ENCODE data around the gene PCOLCE2. TPM values are rescaled to one million over a fixed set of nuclear protein-coding genes. Genes with fewer than 3 reads are reported as not detected.
A peak's percentile ranks its signal among the peaks of the same experiment; 100 is the strongest.

PCOLCE2 gene
- total and polyA plus RNA-seq, 2 donors (not counting 1 experiment from before 2014, with no cell fraction given): 4.8 to 26.3 TPM

DNA sequence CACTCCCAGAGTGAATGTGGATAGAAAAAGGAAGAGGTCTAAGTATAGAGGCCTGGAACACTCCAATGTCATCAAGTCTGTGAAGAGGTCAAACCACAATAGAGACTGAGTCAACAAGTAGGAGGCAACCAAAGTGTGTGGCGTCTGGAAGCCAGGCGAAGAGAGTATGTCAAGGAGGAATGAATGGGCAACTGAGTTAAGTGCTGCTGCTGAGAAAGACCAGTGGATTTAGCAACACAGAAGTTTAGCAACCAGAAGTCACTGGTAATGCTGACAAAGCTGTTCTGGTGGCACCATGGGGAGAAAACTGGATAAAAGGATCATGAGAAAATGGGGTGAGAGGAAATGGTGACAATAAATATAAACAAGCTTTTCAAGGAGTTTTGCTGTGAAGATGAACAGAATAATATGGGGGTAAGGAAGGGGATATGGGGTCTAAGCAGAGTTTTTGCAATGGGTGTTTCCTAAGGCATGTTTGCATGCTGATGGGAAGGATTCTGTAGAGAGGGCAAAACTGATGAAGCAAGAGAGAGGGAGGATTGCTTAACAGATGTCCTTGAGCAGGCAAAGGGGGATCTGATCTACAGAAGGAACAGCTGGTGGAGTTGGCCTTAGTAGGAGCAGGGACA, 38.4 kb downstream of the PCOLCE2 start:
- Histone ChIP-seq H3K27ac (ENCODE audit: insufficient read depth, low read length) (no peak overlapping the region), H3K9me3 (ENCODE audit: control insufficient read depth, insufficient read depth, low read depth, low read length) (no peaks in the 10 kb centered on the region), H4K20me1 (ENCODE audit: control insufficient read depth, extremely low read depth, insufficient read depth, low read length) (no peaks in the 10 kb centered on the region), H2AFZ (ENCODE audit: low read length) (no peak overlapping the region), H3K4me3 (replicated peaks in 1 of 4; ENCODE audit: control extremely low read depth in 1 of 4, insufficient read depth in 1 of 4, low read depth in 3 of 4, low read length in 4 of 4) (no peak overlapping the region), H3K27me3 (ENCODE audit: control insufficient read depth, insufficient read depth, low read length) (no peaks in the 10 kb centered on the region), H3K4me2 (ENCODE audit: extremely low read depth, insufficient read depth, low read length) (no peak overlapping the region), H3K36me3 (ENCODE audit: control insufficient read depth, insufficient read depth, low read length) (no peaks in the 10 kb centered on the region), H3K4me1 (ENCODE audit: control insufficient read depth, extremely low read depth, insufficient read depth, low read length) (no peaks in the 10 kb centered on the region), H3K79me2 (ENCODE audit: control insufficient read depth, insufficient read depth, low read length) (no peaks in the 10 kb centered on the region), H3K9ac (ENCODE audit: insufficient read depth, low read length) (no peak overlapping the region)
- DNase-seq (ENCODE audit: low read depth in 2 of 2): peak; percentile 91 to 97
- TF ChIP-seq, protein P1, sequence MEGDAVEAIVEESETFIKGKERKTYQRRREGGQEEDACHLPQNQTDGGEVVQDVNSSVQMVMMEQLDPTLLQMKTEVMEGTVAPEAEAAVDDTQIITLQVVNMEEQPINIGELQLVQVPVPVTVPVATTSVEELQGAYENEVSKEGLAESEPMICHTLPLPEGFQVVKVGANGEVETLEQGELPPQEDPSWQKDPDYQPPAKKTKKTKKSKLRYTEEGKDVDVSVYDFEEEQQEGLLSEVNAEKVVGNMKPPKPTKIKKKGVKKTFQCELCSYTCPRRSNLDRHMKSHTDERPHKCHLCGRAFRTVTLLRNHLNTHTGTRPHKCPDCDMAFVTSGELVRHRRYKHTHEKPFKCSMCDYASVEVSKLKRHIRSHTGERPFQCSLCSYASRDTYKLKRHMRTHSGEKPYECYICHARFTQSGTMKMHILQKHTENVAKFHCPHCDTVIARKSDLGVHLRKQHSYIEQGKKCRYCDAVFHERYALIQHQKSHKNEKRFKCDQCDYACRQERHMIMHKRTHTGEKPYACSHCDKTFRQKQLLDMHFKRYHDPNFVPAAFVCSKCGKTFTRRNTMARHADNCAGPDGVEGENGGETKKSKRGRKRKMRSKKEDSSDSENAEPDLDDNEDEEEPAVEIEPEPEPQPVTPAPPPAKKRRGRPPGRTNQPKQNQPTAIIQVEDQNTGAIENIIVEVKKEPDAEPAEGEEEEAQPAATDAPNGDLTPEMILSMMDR (conservative IDR thresholded peaks at IDR 0.05 in 1 of 2, IDR thresholded peaks at IDR 0.05 in 1 of 2; ENCODE audit: low read depth in 1 of 2, low read length in 2 of 2): no peak
- TF ChIP-seq EZH2 (IDR thresholded peaks at IDR 0.05; ENCODE audit: low read length, missing control alignments): no peak

DNA sequence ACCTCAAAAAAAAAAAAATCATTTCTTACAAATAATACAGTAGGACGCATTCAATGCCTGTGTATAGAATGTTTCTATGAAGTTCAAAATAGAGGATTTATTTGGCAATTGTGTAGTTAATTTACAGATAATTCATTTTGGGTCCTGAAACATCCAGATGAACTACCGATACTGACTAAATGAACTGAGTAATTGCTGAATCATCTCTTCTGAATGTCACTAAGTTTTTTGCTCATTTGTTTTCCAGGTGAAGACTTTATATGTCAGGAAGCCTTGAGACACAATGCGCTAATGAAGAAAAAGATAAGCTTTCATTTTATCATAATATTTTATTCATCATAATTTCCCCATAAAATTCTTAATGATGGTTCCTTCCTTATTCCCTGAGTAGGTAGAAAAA, 39.7 kb downstream of the PCOLCE2 start:
- H3K9ac ChIP-seq (ENCODE audit: insufficient read depth, low read length): no peak overlapping the region
- H3K27ac ChIP-seq (ENCODE audit: insufficient read depth, low read length): no peak overlapping the region
- no peak for DNase-seq (ENCODE audit: low read depth in 2 of 2)
- H3K9me3 ChIP-seq (ENCODE audit: control insufficient read depth, insufficient read depth, low read depth, low read length): no peaks in the 10 kb centered on the region
- no peaks in the 10 kb centered on the region for H3K4me1 ChIP-seq (ENCODE audit: control insufficient read depth, extremely low read depth, insufficient read depth, low read length)
- TF ChIP-seq, protein P1 (conservative IDR thresholded peaks at IDR 0.05 in 1 of 2, IDR thresholded peaks at IDR 0.05 in 1 of 2; ENCODE audit: low read depth in 1 of 2, low read length in 2 of 2): no peak
- TF ChIP-seq EZH2 (IDR thresholded peaks at IDR 0.05; ENCODE audit: low read length, missing control alignments): no peak
- no peak overlapping the region for H3K4me3 ChIP-seq (replicated peaks in 1 of 4; ENCODE audit: control extremely low read depth in 1 of 4, insufficient read depth in 1 of 4, low read depth in 3 of 4, low read length in 4 of 4)
- H3K4me2 ChIP-seq (ENCODE audit: extremely low read depth, insufficient read depth, low read length): no peak overlapping the region
- H3K79me2 ChIP-seq (ENCODE audit: control insufficient read depth, insufficient read depth, low read length): no peaks in the 10 kb centered on the region
- no peak overlapping the region for H2AFZ ChIP-seq (ENCODE audit: low read length)
- no peaks in the 10 kb centered on the region for H3K36me3 ChIP-seq (ENCODE audit: control insufficient read depth, insufficient read depth, low read length)
- H4K20me1 ChIP-seq (ENCODE audit: control insufficient read depth, extremely low read depth, insufficient read depth, low read length): no peaks in the 10 kb centered on the region
- no peaks in the 10 kb centered on the region for H3K27me3 ChIP-seq (ENCODE audit: control insufficient read depth, insufficient read depth, low read length)

DNA sequence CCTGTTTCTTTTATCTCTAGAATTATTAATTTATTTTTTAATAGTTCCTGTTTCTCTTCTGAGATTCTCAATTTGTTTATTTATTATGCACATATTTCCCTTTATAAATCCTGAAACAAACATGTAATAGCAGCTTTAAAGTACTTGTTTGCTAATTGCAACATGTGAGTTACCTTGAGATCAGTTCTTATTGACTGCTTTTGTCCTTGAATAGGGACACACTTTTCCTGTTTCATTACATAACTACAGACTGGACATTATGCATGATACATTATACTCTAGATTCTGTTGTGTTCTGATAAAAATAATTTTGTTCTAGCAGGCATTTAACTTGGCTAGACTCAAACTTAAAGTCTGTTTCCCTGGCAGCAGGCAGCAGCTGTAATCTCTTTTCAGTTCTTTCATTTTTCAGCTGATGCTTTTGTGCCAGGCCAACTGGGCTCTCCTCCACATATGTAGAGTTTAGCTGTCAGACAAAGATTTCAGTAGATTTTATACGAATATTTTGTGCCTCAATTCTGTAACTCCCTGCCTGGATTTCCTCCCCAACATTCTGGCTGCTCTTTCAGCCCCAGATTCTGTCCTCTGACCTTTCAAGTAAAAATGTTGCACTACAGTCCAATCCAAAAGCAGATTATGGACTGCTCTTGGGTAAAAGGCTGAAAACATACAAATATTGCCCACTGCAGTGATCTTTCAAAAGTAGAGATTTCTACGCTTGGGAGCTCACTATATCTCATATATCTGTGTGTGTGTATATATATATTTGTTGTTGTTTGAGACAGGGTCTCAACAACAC, 41.9 kb downstream of the PCOLCE2 start:
- H3K4me1 ChIP-seq (ENCODE audit: control insufficient read depth, extremely low read depth, insufficient read depth, low read length): no peaks in the 10 kb centered on the region
- H3K27ac ChIP-seq (ENCODE audit: insufficient read depth, low read length): no peak overlapping the region
- TF ChIP-seq, protein P1 (conservative IDR thresholded peaks at IDR 0.05 in 1 of 2, IDR thresholded peaks at IDR 0.05 in 1 of 2; ENCODE audit: low read depth in 1 of 2, low read length in 2 of 2): no peak
- no peak for TF ChIP-seq EZH2 (IDR thresholded peaks at IDR 0.05; ENCODE audit: low read length, missing control alignments)
- H3K9me3 ChIP-seq (ENCODE audit: control insufficient read depth, insufficient read depth, low read depth, low read length): no peaks in the 10 kb centered on the region
- no peaks in the 10 kb centered on the region for H4K20me1 ChIP-seq (ENCODE audit: control insufficient read depth, extremely low read depth, insufficient read depth, low read length)
- H3K4me2 ChIP-seq (ENCODE audit: extremely low read depth, insufficient read depth, low read length): no peak overlapping the region
- no peaks in the 10 kb centered on the region for H3K36me3 ChIP-seq (ENCODE audit: control insufficient read depth, insufficient read depth, low read length)
- H2AFZ ChIP-seq (ENCODE audit: low read length): no peak overlapping the region
- no peak overlapping the region for H3K4me3 ChIP-seq (replicated peaks in 1 of 4; ENCODE audit: control extremely low read depth in 1 of 4, insufficient read depth in 1 of 4, low read depth in 3 of 4, low read length in 4 of 4)
- no peak overlapping the region for H3K9ac ChIP-seq (ENCODE audit: insufficient read depth, low read length)
- H3K27me3 ChIP-seq (ENCODE audit: control insufficient read depth, insufficient read depth, low read length): no peaks in the 10 kb centered on the region
- H3K79me2 ChIP-seq (ENCODE audit: control insufficient read depth, insufficient read depth, low read length): no peaks in the 10 kb centered on the region
- no peak for DNase-seq (ENCODE audit: low read depth in 2 of 2)
